Osteocyte (in vitro differentiated cells): Measurements from ENCODE around the gene TNC. TPM values are rescaled to one million over a fixed set of nuclear protein-coding genes. Genes with fewer than 3 reads are reported as not detected.
A peak's percentile ranks its signal among the peaks of the same experiment; 100 is the strongest.

Experiments used
- DNase-seq: peaks from one replicate; pipeline ENCODE4 v3.0.0; 2021; ENCODE audit warnings: mixed read lengths; ENCODE audit not compliant: unreplicated experiment; ENCODE audit errors: extremely low spot score
- H3K27ac Mint-ChIP-seq: one replicate; pipeline ENCODE4 v1.8.0; 2021; ENCODE audit warnings: mild to moderate bottlenecking, mixed read lengths; ENCODE audit not compliant: unreplicated experiment
- H3K27me3 Mint-ChIP-seq: one replicate; pipeline ENCODE4 v1.8.0; 2021; ENCODE audit warnings: mixed read lengths; ENCODE audit not compliant: unreplicated experiment
- H3K36me3 Mint-ChIP-seq: one replicate; pipeline ENCODE4 v1.8.0; 2021; ENCODE audit warnings: mixed read lengths; ENCODE audit not compliant: unreplicated experiment
- H3K4me1 Mint-ChIP-seq: one replicate; pipeline ENCODE4 v1.8.0; 2021; ENCODE audit warnings: mixed read lengths; ENCODE audit not compliant: unreplicated experiment
- H3K4me3 Mint-ChIP-seq: one replicate; pipeline ENCODE4 v1.8.0; 2021; ENCODE audit warnings: mild to moderate bottlenecking, moderate library complexity, mixed read lengths; ENCODE audit not compliant: unreplicated experiment
- H3K9me3 Mint-ChIP-seq: one replicate; pipeline ENCODE4 v1.8.0; 2021; ENCODE audit warnings: mixed read lengths; ENCODE audit not compliant: unreplicated experiment
- total RNA-seq: library from RNA; stranded (reverse); gene quantifications from 2 replicates; pipeline ENCODE4 v1.2.1, GENCODE V29; 2021
- TF ChIP-seq, protein P1 (sequence below): fragments of 200-600 bp; sonication (generic); IDR thresholded peaks from 2 replicates; pipeline ENCODE4 v1.5.0; 2021; ENCODE audit warnings: antibody characterized with exemption, mild to moderate bottlenecking, moderate library complexity

TNC gene
- total RNA-seq, 1 donor from 2014 or later = 75.1 TPM

DNA sequence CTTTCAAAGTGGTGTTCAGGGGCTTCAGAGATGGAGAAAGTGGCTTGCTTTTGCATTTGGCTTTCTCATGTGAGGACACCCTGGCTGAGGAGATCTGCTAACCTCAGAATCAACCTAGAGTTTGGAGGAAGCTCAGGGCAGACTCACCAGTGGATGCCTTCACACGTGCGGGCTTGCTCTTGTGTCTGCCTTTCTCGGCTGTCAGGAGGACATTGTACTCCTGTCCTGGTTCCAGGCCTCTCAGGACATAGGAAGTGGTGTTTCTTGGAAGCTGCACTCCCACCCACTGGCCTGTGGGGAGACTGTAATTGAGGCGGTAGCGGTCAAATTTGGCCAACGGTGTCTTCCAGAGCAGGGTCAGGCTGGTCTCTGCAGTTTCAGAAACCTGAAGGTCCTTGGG is 44.5 kb downstream of the TNC start:
- no peaks in the 10 kb centered on the region for H3K27me3 Mint-ChIP-seq
- H3K4me3 Mint-ChIP-seq = no peak overlapping the region
- no peaks in the 10 kb centered on the region for H3K9me3 Mint-ChIP-seq
- H3K27ac Mint-ChIP-seq = no peak overlapping the region
- H3K36me3 Mint-ChIP-seq = peaks cover 30% of the 10 kb centered on the region
- peaks cover 16% of the 10 kb centered on the region for H3K4me1 Mint-ChIP-seq
- no peak for DNase-seq
- TF ChIP-seq, protein P1, sequence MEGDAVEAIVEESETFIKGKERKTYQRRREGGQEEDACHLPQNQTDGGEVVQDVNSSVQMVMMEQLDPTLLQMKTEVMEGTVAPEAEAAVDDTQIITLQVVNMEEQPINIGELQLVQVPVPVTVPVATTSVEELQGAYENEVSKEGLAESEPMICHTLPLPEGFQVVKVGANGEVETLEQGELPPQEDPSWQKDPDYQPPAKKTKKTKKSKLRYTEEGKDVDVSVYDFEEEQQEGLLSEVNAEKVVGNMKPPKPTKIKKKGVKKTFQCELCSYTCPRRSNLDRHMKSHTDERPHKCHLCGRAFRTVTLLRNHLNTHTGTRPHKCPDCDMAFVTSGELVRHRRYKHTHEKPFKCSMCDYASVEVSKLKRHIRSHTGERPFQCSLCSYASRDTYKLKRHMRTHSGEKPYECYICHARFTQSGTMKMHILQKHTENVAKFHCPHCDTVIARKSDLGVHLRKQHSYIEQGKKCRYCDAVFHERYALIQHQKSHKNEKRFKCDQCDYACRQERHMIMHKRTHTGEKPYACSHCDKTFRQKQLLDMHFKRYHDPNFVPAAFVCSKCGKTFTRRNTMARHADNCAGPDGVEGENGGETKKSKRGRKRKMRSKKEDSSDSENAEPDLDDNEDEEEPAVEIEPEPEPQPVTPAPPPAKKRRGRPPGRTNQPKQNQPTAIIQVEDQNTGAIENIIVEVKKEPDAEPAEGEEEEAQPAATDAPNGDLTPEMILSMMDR = no peak

DNA sequence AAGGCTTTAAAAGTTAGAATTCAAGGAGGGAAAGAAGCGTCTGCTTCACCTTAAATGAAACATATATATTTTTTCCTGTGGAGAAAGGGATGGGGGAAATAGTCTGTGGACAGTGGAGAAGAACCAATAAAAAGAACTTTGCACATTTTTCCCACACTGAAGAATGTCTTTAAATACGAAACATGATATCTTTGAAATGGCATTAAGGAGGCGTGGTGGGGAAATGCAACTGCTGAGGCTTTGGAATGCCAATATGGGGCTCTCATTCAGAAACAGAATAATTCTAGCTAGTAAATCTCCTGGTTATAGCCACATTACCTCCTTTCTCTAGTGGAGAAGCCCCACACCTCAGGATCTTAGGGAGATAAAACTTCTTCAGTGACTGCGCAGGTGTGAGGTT is 46.8 kb downstream of the TNC start:
- no peak for DNase-seq
- Mint-ChIP-seq H3K27ac (peak overlapping the region; percentile 28), H3K4me3 (no peak overlapping the region), H3K27me3 (no peaks in the 10 kb centered on the region), H3K9me3 (no peaks in the 10 kb centered on the region), H3K4me1 (peaks cover 16% of the 10 kb centered on the region), H3K36me3 (peaks cover 31% of the 10 kb centered on the region)
- TF ChIP-seq, protein P1 = no peak

DNA sequence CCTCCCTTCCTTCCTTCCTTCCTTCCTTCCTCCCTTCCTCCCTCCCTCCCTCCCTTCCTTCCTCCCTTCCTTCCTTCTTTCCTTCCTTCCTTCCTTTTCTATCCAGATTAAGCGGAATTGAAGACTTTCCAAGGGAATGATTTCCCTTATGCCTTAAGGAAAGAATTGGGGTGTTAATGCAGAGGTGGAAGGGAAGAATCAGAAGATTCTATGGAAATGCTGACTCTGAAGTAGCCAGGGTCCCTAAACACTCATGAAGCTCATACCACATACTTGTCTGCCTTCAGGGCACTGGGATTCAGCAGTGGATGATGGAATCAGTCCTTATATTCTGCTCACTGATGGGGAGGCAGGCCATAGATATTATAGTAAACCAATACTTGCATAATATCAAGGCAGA is 48.2 kb downstream of the TNC start:
- H3K4me3 Mint-ChIP-seq = no peak overlapping the region
- peaks cover 16% of the 10 kb centered on the region for H3K4me1 Mint-ChIP-seq
- H3K9me3 Mint-ChIP-seq = no peaks in the 10 kb centered on the region
- H3K27ac Mint-ChIP-seq = no peak overlapping the region
- H3K36me3 Mint-ChIP-seq = peaks cover 28% of the 10 kb centered on the region
- no peak for DNase-seq
- TF ChIP-seq, protein P1 = no peak
- H3K27me3 Mint-ChIP-seq = no peaks in the 10 kb centered on the region

DNA sequence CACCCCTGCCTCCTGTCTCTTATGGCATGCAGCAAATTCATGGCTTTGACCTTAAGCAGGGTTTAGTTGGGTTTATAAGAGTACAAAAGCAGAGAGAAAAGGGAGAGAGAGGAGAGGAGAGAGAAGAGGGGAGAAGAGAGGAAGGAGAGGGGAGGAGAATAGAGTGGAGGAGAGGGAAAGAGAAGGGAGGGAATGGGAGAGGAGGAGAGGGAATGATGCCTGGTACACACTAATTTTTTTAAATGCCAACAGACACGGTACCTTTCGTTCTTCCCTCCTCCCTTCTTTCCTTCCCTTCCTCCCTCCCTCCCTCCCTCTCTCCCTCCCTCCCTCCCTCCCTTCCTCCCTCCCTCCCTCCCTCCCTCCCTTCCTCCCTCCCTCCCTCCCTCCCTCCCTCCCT is 48.7 kb downstream of the TNC start:
- H3K27me3 Mint-ChIP-seq = no peaks in the 10 kb centered on the region
- peaks cover 19% of the 10 kb centered on the region for H3K4me1 Mint-ChIP-seq
- no peak for DNase-seq
- TF ChIP-seq, protein P1 = no peak
- H3K4me3 Mint-ChIP-seq = no peak overlapping the region
- peaks cover 27% of the 10 kb centered on the region for H3K36me3 Mint-ChIP-seq
- H3K9me3 Mint-ChIP-seq = no peaks in the 10 kb centered on the region
- H3K27ac Mint-ChIP-seq = no peak overlapping the region

DNA sequence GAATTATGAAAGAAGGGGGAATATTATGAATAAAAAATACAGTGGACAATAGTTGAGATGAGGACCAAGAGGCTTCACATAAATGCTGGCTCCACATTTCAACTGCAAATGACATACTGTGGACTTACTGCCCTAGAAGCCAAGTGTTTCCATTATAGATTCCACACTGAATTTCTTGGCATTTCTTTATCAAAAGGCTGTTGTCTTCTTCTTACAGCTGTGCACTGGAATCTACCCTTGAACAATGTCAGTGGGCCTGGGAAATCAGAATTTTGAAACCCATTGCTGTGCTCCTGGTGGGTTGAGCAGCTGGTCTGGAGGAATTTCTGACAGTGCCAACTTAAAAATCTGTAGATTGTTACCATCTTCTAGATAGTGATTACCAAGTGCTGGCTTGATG is 49.9 kb downstream of the TNC start:
- no peak for DNase-seq
- TF ChIP-seq, protein P1 = no peak
- no peaks in the 10 kb centered on the region for H3K9me3 Mint-ChIP-seq
- H3K4me1 Mint-ChIP-seq = peaks cover 31% of the 10 kb centered on the region
- H3K27me3 Mint-ChIP-seq = no peaks in the 10 kb centered on the region
- no peak overlapping the region for H3K27ac Mint-ChIP-seq
- H3K36me3 Mint-ChIP-seq = peaks cover 26% of the 10 kb centered on the region
- H3K4me3 Mint-ChIP-seq = no peak overlapping the region
